ENCODE data around the gene NDUFAF2.
"Not testable (repeated sequence)": the region's sequence is repeated elsewhere in the genome, so short reads cannot be mapped to it uniquely, and the experiment has no call there.

The NDUFAF2 gene

DNA sequence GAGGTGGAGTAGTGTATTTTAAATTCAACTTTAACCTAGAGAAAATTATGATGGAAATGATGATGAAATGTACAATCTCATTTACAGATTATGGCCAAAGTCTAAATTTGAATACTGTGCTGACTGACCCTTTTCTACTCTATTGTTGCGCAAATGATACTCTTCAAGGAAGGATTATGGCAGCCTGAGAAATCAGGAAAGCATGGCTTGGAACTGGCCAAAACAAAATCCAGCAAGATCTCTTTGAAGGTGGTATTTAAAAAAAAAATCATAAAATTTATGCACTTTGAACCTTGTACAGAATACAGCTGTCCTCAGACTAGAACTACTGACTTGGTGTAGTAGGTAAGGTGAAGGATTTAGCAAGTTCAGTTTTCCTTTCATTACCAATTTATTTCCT, 105.3 kb downstream of the NDUFAF2 start:
- DNase-seq (ENCODE audit: low read depth), result no peak

DNA sequence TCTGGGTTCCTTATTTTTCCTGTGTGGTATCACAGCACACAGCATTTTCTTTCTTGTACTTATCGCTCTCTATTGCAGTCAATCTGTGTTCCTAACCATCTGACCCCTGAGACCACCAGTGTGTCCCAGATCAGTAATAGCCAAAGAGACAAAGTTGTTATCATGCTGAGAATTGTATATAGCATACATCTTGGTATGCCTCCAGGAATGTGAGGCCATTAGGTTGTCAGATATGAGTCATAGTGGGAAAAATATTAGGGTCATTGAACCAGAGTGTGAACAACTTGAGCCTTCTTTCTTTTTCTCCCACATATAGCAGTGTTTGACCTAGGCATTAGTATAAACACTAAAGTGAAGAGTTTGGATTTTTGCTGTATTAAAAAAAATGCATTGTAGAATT, 106.3 kb downstream of the NDUFAF2 start:
- no peak for DNase-seq (ENCODE audit: low read depth)

DNA sequence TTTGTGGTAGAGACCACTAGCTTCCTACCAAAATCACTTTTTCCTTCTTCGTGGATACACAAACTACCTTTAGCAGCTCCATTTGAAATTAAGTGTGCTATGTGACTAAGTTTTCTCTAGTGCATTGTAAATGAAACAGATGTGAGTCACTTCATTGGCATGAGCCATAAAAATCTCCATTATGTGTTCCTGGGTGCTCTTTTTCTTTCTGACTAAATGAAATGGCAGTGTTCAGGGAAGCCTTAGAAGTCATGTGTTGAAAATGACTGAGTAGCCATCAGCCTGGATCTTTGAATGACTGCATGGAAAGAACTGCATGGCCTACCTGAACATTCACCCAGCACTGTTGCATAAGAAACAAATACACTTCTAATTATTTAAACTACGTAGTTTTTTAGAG, 107.9 kb downstream of the NDUFAF2 start:
- DNase-seq (ENCODE audit: low read depth), result no peak

DNA sequence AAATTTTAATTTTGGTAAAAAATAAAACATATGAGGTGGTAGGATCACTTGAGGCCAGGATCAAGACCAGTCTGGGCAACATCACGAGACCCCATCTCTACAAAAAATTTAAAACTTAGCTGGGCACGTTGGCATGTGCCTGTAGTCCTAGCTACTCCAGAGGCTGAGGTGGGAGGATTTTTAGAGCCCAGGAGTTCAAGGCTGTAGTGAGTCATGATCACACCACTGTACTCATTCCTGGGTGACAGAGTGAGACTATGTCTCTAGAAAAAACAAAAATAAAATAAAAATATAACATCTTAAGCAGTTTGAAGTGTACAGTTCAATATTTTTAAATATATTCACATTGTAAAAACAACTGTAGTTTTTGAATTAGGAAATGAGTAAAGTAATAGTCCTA, 108.9 kb downstream of the NDUFAF2 start:
- no peak for DNase-seq (ENCODE audit: low read depth)

DNA sequence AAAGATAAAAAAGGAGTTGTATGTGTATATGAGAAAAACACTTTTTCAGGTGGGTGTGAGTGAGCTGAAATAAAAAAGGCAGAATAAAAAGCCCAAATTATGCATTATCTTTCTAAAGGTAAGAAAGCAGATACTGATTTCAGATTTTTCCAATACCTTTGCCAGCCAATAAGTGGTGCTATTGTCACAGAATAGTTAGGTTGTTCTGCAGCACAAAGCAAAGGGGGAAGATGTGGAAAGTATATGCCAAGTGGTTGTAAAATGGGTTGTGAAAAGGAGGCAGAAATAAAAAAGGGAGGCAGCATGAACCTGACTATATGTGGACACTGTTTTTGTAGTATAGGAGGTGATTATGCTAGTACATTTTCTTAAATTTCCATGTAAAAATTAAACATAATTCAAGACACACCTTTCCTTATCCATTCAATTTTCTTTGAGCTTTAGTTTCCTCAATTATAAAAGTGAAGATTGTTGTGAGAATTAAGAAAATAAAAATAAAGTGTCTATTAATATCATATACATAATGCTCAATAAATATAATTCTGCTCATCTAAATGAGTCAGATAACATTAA, 110.5 kb downstream of the NDUFAF2 start:
- DNase-seq (ENCODE audit: low read depth), result no peak

DNA sequence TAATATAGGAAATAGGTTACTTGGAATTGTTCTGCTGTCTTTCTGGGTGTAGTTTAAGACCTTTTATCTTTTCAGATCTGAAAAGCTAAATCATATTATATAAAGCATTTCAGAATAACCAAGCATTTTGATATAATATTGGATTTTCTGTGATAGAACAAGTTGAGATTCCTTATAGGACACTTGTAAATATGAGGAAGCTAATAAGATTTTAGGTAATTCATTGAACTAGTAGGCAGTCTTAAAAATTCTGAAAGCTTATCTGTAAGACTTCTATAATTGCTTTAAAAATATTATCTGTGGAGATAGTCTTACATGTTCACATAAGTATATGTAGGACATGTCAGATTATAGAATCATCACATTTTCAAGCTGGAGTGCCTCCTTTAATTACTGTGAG, 114.5 kb downstream of the NDUFAF2 start:
- DNase-seq (ENCODE audit: low read depth), result no peak

DNA sequence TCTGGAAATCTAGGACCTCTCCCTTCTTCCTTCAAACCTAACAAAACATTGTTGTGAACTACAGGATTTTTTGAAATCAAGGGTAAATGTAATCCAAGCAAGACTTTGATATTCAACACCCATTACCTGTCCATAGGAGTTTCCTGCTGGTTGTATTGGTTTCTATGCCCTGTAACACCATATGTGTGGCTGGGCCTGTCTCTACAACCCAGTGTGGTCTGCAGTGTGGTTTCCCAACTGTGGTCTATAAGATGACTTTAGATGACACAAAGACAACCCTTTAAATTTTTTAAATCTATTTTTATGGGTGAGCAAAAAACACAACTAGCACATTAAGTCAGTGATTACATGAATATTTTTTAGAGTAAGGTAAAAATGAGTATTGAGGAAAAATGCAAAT, 124.1 kb downstream of the NDUFAF2 start:
- DNase-seq (ENCODE audit: low read depth), result no peak

DNA sequence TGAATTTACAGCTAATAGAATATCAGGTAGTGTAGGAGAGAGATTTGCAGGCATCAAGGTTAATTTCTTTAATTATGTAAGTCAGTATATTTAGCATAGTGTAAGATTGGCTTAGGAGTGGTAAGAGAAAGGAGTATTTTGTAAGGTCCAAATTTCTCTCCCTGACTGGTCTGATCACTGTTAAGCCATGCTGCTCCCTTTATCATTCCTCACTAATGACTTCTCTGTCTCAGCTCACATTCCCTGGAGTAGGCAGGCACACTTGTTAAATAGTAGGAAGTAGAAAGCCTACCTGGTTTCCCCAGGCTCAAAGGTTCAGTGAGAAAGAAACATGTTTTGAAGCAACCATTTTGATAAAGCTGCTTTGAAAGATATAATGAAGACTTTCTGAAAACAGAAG, 126.5 kb downstream of the NDUFAF2 start:
- no peak for DNase-seq (ENCODE audit: low read depth)

DNA sequence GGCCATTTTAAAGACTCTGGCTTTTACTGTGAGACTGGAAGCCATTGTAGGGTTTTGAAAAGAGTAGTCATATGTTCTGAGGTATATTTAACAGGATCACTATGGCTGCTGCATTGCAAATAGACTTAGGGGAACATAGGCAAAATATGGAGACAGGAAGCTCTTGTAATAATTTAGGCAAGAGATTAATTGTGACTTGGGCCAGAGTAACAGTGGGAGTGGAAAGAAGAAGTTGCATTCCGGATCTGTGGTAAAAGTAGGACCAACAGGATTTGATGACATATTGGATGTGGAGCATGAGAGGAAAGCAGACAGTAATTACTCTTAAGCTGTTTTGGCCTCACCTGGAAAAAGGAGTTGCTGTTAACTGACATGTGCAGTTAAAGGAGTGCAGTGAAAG, 131.6 kb downstream of the NDUFAF2 start:
- DNase-seq (ENCODE audit: low read depth), result no peak

DNA sequence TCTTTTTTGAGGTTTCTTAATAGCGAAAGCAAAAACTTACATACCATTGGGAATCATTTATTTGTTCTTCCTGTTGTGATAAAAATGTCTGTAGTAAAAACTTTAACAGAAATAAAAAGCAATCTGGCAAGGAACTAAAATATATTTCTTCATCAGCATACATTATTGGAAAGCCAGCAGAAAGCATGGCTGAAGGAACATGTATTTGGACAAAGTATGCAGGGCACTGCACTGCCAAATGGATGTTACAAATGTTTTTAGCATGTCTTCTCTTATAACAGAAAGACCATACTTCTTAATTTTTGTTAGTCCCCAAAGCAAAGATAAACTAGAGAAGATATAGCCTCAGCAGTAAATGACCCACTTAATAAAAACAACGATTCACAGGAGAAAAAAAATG, 136.7 kb downstream of the NDUFAF2 start:
- DNase-seq (ENCODE audit: low read depth), result no peak

DNA sequence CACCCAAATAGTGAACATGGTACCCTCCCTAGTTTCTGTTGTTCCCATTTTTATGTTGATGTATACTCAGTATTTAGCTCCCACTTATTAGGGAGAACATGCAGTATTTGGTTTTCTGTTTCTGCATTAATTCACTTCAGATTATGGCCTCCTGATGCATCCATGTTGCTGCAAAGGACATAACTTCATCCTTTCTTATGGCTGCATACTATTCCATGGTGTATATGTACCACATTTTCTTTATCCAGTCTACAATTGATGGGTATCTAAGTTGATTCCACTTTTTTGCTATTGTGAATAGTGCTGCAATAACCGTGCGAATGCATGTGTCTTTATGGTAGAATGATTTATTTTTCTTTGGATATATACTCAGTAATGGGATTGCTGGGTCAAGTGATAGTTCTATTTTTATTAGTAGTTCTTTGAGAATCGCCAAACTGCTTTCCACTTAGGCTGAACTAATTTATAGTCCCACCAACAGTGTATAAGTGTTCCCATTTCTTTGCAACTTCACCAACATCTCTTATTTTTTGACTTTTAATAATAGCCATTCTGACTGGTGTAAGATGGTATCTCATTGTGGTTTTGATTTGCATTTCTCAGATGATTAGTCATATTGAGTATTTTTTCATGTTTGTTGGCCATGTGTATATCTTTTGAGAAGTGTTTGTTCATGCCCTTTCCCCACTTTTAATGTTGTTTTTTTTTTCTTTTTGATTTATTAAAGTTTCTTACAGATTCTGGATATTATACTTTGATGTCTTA, 137.7 kb downstream of the NDUFAF2 start:
- no peak for DNase-seq (ENCODE audit: low read depth)

DNA sequence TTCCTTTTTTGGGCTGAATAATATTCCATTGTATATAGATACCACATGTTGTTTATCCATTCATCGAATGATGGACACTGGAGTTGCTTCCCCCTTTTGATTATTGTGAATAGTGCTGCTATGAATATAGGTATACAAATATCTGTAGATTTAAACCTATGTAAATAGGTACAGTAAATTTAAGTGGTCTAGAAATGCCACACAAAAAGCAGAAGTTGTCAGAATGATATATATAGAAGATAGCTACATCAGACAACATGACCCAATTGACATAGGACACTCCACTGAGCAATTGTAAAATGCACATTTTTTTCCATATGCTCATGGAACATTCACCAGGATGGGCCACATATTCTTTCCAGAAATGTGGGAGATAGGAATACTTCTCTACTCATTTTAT, 139.7 kb downstream of the NDUFAF2 start:
- no peak for DNase-seq (ENCODE audit: low read depth)

DNA sequence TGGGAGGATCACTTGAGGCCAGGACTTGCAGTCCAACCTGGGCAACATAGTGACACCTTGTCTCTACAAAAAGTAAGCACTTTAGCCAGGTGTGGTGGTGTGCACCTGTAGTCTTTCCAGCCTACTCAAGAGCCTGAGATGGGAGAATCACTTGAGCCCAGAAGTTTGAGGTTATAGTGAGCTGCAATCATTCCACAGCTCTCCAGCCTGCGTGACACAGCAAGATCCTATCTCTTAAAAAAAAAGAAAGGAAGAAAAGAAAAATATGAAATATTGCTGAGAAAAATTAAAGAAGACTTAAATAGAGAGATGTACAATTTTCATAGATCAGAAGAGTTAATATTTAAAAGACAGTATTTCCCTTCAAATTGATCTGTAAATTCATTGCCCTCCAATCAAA, 140.9 kb downstream of the NDUFAF2 start:
- DNase-seq (ENCODE audit: low read depth), result no peak

DNA sequence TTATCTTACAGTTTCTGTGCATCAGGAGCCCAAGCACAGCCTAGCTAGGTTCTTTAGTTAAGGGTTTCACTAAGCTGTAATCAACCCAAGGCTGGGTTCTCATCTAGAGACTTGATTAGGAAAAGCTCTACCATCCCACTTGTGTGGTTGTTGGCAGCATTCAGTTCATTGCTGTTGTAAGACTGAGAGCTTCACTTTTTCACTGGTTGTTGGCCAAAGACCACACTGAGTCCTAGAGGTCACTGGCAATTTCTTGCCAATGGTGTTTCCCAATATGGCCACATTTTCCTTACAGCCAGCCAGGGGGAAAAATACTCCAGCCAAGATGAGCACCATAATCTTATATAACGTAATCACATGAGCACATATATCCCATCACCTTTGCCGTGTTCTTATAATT, 142.9 kb downstream of the NDUFAF2 start:
- no peak for DNase-seq (ENCODE audit: low read depth)

DNA sequence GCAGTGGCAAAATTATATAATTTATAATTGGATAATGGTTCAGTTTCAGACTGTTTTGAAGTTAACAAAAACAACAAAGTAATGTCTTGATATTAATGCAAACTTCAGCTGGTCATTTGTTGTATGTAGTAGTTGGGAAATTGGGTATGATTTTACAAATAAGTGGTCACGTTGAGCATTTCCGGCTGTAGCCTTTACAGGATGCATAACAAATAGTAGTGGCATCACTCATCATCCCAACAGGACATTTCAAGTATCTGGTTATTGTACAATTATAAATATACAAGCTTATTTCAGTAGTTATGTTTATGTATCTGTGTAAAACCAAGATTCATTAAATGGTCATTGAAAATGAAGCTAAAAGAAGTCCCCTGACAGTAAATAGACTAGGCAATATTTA, 144.3 kb downstream of the NDUFAF2 start:
- DNase-seq (ENCODE audit: low read depth), result no peak

DNA sequence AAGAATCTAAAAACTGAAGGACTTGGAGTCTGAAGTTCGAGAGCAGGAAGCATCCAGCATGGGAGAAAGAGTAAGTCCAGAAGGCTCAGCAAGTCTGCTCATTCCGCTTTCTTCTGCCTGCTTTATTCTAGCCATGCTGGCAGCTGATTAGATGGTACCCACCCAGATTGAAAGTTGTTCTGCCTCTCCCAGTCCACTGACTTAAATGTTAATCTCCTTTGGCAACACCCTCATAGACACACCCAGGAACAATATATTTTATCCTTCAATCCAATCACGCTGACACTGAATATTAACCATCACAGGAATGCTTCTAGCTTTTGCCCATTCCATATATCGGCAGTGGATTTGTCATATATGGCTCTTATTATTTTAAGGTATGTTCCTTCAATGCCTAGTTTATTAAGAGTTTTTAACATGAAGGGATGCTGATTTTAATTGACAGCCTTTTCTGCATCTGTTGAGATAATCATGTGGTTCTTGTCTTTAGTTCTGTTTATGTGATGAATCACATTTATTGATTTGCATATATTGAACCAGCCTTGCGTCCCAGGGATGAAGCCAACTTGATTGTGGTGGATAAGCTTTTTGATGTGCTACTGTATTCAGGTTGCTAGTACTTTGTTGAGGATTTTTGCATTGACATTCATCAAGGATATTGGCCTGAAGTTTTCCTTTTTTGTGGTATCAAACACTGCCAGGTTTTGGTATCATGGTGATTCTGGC, 148.2 kb downstream of the NDUFAF2 start:
- DNase-seq (ENCODE audit: low read depth), result not testable (repeated sequence)

DNA sequence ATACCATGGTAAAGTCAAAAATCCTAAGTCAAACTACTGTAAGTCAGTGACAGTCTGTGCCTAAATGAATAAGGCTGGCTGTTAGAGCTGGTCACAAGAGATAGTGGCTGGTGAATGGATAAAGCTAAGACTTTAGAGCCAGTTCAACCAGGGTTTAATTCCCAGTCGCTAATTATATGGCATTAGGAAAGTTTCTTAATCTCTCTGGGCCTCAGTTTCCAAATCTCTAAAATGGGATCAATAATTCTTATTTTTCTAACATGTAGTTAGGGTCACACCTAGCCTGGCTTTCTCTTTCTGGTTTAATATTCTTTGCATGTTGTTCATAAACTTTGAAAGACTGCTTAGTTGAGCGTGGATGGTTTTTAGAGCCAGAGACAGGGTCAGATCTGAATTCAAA, 152.5 kb downstream of the NDUFAF2 start:
- DNase-seq (ENCODE audit: low read depth), result no peak

DNA sequence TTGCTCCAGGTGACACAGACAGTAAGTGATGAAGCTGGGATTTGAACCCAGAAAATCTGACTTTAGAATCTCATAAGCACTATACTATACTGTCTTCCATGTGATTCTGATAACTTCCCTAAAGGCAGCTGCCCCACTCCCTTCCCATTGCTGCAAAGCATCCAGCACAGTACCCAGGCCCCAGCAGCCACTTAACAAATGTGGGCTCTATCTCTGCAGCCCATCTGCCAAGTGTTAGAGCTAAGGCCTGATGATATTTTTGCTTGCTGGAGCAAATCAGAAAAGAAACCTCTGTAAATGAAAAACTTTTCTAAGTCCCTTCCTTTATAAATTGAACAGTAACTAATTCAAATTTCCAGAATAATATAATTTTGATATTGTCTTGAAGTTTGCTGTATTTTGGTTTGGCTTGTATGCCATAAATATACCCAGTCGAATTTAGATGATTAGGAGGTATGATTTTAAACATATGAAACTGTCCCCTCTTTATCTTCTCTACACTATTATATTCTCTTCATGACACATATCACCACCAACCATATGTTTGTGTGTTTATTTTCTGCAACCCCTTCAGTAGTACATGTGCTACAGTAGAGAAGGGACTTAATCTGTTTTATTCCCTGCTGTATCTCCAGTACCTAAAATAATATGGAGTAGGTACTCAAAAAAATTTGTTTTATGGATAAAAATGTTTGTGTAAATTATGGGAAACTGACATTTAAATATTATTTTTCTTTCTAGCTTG, 153.4 kb downstream of the NDUFAF2 start:
- DNase-seq (ENCODE audit: low read depth), result no peak

DNA sequence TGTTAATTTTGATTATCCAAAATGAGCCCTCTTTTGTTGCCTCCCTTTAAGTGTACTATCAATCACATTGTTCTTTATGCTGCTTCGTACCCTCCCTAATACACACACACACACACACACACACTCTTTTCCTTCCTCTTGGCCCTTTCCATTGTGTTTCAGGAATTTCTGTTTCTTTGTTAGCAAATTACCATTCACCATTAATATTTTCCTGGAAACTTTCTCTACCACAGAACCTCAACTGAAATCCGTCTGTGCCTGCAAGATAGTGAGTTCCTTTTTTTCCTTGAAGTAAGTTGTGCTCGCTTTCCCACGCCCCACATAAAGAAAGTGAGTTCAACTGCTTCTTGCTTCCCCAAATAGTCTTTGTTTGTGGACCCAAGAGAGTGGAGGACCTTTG, 155.4 kb downstream of the NDUFAF2 start:
- DNase-seq (ENCODE audit: low read depth), result no peak

DNA sequence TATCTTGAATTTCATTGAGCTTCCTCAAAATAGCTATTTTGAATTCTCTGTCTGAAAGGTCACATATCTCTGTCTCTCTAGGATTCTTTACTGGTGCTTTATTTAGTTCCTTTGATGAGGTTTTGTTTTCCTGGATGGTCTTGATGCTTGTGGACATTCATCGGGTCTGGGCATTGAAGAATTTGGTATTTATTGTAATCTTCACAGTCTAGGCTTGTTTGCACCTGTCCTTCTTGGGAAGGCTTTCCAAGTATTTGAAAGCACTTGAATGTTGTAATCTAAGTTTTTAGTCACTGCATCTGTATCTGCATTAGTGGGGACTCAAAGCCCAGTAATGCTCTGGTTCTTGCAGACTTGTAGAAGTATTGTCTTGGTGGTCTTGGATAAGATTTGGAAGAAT, 169.4 kb downstream of the NDUFAF2 start:
- no peak for DNase-seq (ENCODE audit: low read depth)

DNA sequence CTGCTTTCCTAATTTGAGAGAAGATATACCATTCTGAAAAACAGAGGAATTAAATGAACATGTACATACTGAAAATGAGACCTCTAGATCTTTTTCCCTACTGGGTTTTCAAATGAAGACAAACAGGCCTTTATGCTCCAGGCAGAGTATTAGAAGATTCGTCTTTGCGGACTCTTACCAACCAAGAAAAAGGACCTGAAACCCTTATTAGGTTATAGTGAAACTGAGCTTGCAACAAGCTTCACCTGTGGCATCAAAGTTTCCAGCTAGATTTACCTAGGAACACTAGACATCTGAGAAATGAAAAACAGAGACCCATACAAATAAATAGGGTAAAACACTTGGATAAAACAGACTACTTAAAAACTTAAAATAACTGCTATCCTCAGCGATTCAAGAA, 171.0 kb downstream of the NDUFAF2 start:
- DNase-seq (ENCODE audit: low read depth), result no peak

DNA sequence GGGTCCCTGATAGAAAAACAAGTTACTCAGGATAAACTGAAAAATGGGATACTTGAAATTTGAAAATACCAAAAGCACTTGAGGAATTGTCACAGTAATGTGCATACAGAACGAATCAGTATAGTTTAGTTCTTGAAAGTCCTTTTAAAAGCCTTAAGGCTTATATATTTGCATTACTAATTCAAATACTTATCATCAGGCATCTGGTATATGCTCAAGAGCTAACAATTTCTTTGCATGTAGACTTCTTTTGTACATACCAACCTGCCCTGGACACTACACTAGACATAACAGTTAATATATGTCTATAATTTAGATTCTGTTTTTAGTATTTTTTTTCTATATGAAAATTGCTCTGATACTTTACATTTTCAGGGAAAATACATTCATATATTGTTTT, 174.1 kb downstream of the NDUFAF2 start:
- no peak for DNase-seq (ENCODE audit: low read depth)

DNA sequence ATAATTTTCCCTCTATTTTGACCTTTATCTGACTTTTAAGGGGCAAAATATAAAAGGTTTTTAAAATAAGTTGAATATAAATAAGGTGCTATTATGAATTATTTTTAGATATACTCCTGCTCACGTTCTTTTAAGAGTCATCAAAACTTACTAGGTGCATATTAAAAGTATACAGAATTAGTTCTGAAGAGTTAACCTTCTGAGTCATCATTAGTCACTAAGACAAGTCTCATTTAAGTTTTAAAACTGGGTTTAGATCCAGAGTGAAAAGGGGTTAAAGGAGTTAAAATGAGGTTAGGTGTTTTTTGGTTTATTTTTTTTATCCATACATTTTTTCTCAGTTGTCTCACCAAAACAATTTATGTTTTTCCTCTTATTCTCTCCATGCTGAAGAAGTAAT, 175.5 kb downstream of the NDUFAF2 start:
- DNase-seq (ENCODE audit: low read depth), result no peak
